DMS53 treated with DMSO at 0.1 percent for 48 hours (cell line): ENCODE results near the gene PRDM2.

ENCODE experiments used
- DNase-seq: peaks from one replicate; lab custom pipeline; 2025; ENCODE audit not compliant: unreplicated experiment; lab: John Stamatoyannopoulos, UW

The PRDM2 gene

GRCh38 chr1:13809461-13810159, 109.6 kb downstream of the PRDM2 start:
- no peak for DNase-seq

DNA sequence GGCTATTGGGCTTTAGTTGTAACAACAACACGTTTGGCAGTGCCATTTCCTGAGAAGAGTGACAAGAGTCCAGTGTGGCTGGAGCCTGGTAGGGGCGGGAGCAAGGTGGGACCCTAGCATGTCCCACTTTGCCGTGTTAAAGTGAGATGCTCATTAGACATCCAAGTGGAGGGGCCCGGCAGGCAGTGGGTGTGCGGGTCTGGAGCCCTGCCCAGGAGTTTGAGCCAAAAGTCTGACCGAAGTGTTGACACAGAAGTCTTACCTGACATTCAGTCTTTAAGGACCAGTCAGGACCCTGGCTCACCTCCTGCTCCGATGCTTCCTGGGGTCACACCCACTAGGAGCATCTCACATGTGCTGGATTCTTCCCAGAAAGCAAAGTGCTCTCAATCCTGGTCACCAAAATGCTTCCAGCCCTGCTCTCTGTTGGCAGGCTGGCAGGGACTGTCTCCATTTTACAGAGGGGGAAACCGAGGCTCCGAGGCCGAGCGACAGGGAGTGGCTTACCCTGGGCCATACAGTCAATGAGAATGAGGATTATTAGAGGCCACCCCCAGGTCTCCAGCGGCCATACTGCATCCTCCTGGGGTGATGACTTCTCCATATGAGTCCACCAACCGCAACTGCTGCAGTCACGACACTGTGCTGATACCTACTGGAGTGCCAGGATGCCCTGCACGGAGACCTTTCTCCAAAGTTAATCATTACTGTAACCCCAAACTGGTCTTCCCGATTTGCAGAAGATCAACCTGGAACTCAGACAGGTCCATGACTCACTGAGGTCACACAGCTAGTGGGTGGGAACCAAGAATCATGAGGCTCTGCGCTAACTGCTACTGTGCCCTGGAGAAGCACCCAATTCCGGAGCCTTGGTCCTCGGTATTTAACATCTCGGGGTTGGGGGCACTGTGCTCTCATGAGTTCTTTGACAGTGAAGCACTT, 112.7 kb downstream of the PRDM2 start:
- no peak for DNase-seq

- DNase-seq: no peak
These were observed 113.5 kb downstream of the PRDM2 start for GRCh38 chr1:13813398-13814012.

GRCh38 chr1:13814131-13814530, 114.1 kb downstream of the PRDM2 start:
- no peak for DNase-seq

- no peak for DNase-seq
These were observed 116.2 kb downstream of the PRDM2 start for GRCh38 chr1:13816016-13816760.

GRCh38 chr1:13817906-13818305, 117.9 kb downstream of the PRDM2 start:
- DNase-seq: no peak

GRCh38 chr1:13818926-13819325, 118.9 kb downstream of the PRDM2 start:
- no peak for DNase-seq

GRCh38 chr1:13819642-13820041, 119.7 kb downstream of the PRDM2 start:
- no peak for DNase-seq

DNA sequence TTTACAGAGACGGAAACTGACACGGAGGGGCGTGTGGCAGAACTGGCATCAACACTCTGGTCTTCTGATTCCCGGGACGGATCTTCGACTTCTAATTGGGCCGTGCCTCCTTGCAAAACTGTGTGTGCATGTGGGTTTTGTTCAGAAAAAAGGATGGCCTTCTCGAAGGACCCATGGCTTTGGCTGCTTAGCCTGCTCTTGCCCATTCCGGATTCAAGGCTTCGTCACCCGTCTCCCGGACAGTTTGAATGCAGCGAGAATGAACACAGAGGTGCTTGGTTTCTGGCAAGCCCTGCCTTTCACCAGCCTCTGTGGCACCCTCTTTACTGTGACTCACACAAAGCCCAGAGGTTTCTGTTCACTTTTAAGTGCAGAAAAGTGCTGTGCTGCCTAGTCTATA, 120.1 kb downstream of the PRDM2 start:
- DNase-seq: no peak

DNA sequence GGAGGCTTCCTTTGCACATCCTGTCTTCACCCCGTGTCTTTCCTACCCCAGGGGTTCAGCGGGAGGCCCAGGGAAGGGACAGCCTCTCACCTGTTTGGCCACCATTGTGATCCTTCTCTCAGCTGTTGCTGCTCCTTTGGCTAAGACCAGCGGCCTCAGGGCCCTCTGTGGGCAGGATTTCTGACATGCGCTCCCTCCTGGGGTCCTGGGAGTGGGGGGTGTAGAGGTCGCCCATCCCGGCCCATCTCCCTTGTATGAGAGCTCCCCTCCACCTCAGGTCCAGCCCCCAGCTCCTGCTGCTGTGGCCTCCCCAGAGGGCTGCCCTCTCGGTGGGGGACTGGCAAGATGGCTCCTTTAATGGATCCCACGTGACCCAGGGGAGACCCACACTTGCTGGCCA, 120.5 kb downstream of the PRDM2 start:
- no peak for DNase-seq

DNA sequence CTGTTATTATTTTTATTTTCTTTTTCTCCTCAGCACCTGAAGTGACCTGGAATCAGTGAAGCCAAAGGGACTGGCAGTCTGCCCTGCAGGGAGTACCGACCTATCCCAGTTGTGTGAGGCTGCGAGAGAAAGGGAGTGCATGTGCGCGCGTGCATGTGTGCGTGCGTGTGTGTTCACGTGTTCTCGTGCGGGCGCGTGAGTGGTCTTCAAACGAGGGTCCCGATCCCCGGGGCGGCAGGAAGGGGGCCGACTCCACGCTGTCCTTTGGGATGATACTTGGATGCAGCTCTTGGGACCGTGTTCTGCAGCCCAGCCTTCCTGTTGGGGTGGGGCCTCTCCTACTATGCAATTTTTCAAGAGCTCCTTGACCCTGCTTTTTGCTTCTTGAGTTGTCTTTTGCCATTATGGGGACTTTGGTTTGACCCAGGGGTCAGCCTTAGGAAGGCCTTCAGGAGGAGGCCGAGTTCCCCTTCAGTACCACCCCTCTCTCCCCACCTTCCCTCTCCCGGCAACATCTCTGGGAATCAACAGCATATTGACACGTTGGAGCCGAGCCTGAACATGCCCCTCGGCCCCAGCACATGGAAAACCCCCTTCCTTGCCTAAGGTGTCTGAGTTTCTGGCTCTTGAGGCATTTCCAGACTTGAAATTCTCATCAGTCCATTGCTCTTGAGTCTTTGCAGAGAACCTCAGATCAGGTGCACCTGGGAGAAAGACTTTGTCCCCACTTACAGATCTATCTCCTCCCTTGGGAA, 123.3 kb downstream of the PRDM2 start:
- no peak for DNase-seq

- DNase-seq: no peak
These were observed 123.9 kb downstream of the PRDM2 start for GRCh38 chr1:13823936-13824335.

DNA sequence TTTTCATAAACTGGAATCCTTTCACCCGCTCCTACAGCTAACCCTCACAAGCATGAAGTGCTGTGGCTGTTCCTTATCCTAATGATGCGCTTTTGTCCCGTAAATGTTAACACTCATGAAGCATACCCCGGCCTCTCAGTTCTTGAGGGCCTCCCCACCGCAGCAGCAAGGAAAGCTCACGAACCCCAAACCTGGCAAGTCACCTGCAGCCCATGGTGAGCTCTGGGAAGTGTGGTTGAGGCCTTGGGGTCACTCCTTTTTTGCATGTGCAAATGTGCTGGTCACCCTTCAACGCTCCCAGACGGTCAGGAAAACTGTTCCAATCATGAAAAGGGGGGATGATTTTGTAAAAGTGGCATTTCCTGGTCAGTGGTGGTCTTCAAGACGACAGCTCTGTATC, 124.6 kb downstream of the PRDM2 start:
- DNase-seq: no peak

DNA sequence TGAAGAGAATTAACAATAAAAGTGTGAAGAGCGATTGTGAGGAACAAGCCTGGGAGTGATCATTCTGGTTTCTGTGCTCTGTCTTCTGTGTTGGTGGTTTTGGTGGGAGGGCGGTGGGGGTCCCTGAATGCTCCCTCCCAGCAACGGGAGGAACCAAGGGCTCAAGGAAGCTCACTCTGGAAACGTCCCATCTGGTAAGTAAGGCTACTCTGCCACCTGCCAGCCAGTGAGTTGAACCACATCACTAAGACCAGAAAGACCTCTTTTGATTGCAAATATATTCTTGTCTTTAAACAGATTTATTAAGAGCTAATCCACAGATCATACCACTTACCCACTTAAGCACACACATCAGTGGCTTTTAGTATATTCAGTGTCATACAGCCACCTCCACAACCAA, 125.0 kb downstream of the PRDM2 start:
- no peak for DNase-seq

- no peak for DNase-seq
These were observed 126.0 kb downstream of the PRDM2 start for GRCh38 chr1:13826009-13826408.

DNA sequence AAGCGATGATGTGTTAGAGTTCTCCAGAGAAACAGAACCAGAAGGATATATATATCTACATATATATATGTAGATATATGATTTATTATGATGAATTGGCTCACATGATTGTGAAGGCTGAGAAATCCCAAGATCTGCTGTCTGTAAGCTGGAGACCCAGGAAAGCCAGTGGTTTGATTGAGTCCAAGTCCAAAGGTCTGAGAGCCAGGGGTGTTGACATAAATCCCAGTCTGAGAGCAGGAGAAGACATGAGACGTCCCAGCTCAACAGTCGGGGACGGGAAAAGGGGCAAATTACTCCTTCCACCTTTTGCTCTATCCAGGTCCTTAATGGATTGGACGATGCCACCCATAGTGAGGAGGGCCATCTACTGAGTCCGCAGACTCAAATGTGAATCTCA, 126.6 kb downstream of the PRDM2 start:
- no peak for DNase-seq

DNA sequence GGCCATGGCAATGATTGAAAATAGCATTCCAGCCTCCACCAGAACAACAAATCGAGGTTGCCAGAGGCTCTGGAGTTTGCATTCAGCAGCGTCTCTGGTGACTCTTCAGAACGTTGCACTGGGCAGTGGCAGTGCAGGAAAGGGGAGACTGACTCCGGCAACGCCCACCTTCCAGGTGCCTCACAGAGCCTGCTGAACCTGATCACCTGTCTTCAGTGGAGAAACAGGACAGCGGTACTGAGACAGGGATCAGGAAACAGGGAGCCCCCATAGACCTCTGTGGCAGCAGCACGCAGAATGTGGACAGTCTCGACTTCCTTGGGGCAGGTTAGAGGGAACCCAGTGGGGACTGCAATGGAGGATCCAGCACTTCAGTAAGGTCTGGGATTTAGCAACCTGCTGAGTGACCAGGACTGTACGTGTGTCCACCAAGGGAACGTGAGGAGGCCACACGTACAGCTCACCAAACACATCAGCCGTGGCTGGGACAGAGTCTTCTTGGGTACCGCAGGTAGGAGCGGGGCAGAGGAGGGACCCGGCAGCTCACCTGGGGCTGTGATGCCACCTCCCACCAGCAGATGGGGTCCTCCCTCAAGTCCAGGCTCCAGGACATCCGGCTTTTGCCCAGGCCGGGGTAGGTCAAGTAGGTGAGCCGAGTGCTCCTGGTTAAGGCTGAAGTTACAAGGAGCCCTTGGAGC, 128.6 kb downstream of the PRDM2 start:
- peak; percentile 14 for DNase-seq

- no peak for DNase-seq
These were observed 129.3 kb downstream of the PRDM2 start for GRCh38 chr1:13829152-13829769.

DNA sequence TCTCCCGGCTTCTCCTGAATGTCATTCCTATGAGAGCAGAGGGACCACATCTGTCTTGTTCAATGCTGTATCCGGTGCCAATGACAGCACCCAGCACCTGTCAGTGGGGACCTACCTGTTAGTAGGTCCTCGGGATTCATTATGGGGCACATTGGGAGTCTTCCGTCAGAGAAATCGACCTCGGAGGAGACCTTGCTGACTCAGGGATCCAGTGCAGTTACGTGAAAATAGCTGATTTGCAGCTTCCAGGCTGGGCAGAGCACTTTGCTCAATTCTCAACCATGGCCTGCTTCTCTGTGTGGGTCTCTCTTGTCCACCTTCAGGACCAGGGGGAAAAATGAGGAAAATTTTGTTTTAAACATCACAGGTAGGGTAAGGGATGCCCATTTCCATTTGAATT, 130.2 kb downstream of the PRDM2 start:
- DNase-seq: no peak
